ENCODE data around the gene KIF16B. TPM values are rescaled to one million over a fixed set of nuclear protein-coding genes. Genes with fewer than 3 reads are reported as not detected.
A peak's percentile ranks its signal among the peaks of the same experiment; 100 is the strongest.

KIF16B gene
- total and polyA plus RNA-seq, 2 of the 13 experiments (the other 11 are each of a cell fraction or from before 2014, with no cell fraction given), result 6.9 to 18.0 TPM

GRCh38 chr20:16574656-16575355 lies 1.6 kb upstream of the KIF16B start (continued):
- TF ChIP-seq CEBPZ (IDR thresholded peaks at IDR 0.05; ENCODE audit: low read length) (no peak), ESRRA (CRISPR knock-in tag; IDR thresholded peaks at IDR 0.05; ENCODE audit: low read depth) (peak; percentile 45; the same call in 1 of the 2 replicates), BHLHE40 (IDR thresholded peaks at IDR 0.05; ENCODE audit: low read length) (no peak), ZNF326 (CRISPR knock-in tag; IDR thresholded peaks at IDR 0.05; ENCODE audit: borderline replicate concordance) (no peak), ZNF354B (CRISPR knock-in tag; IDR thresholded peaks at IDR 0.05) (no peak; the same call in 1 of the 2 replicates), PAXIP1 (CRISPR knock-in tag; conservative IDR thresholded peaks at IDR 0.05) (peak; percentile 47; the same call in 1 of the 2 replicates), DNMT3B (CRISPR knock-in tag; conservative IDR thresholded peaks at IDR 0.05) (no peak), DZIP1 (CRISPR knock-in tag; IDR thresholded peaks at IDR 0.05) (no peak), SMAD9 (CRISPR knock-in tag; IDR thresholded peaks at IDR 0.05) (no peak), ZNF556 (CRISPR knock-in tag; IDR thresholded peaks at IDR 0.05; ENCODE audit: borderline replicate concordance) (peak; percentile 88), MZF1 (CRISPR knock-in tag; IDR thresholded peaks at IDR 0.05; ENCODE audit: borderline replicate concordance) (no peak), BRF2 (CRISPR knock-in tag; IDR thresholded peaks at IDR 0.05) (no peak; the same call in 1 of the 2 replicates), CAMTA2 (CRISPR knock-in tag; IDR thresholded peaks at IDR 0.05; ENCODE audit: borderline replicate concordance) (0 out of 2 replicates have a peak, but pooled peaks have one; percentile 26), ZBTB25 (CRISPR knock-in tag; IDR thresholded peaks at IDR 0.05) (peak; percentile 52), BRCA1 (CRISPR knock-in tag; IDR thresholded peaks at IDR 0.05) (peak; percentile 92; the same call in 1 of the 2 replicates)
